NCI-H345 treated with DMSO at 0.1 percent for 48 hours (cell line): ENCODE measurements around the gene CTH.
"Not testable (repeated sequence)": the region's sequence is repeated elsewhere in the genome, so short reads cannot be mapped to it uniquely, and the experiment has no call there.

Experiments used
- DNase-seq: peaks from one replicate; lab custom pipeline; 2025; ENCODE audit not compliant: unreplicated experiment; lab: John Stamatoyannopoulos, UW

The CTH gene

GRCh38 chr1:70410604-70411359 lies at the start of gene CTH:
TSS of gene CTH (plus strand) at chr1:70411268. CDS start at chr1:70411416, 148 bp downstream.
- peak; percentile 95 for DNase-seq

- no peak for DNase-seq
Observed at GRCh38 chr1:70361727-70362398, 49.2 kb upstream of the CTH start.

GRCh38 chr1:70364439-70364838 lies 46.6 kb upstream of the CTH start:
- DNase-seq, result no peak

- not testable (repeated sequence) for DNase-seq
Observed at GRCh38 chr1:70366425-70366952, 44.6 kb upstream of the CTH start.

- DNase-seq, result not testable (repeated sequence)
Observed at GRCh38 chr1:70366997-70367396, 44.1 kb upstream of the CTH start.

GRCh38 chr1:70367397-70367796 lies 43.7 kb upstream of the CTH start:
- not testable (repeated sequence) for DNase-seq

GRCh38 chr1:70371586-70371985 lies 39.5 kb upstream of the CTH start:
- not testable (repeated sequence) for DNase-seq

- DNase-seq, result no peak
Observed at GRCh38 chr1:70372426-70372825, 38.6 kb upstream of the CTH start.

- not testable (repeated sequence) for DNase-seq
Observed at GRCh38 chr1:70373580-70373979, 37.5 kb upstream of the CTH start.

- DNase-seq, result no peak
Observed at GRCh38 chr1:70376196-70376595, 34.9 kb upstream of the CTH start.

GRCh38 chr1:70382682-70383081 lies 28.4 kb upstream of the CTH start:
- DNase-seq, result no peak

GRCh38 chr1:70383483-70383882 lies 27.6 kb upstream of the CTH start:
- no peak for DNase-seq

- no peak for DNase-seq
Observed at GRCh38 chr1:70384542-70384941, 26.5 kb upstream of the CTH start.

GRCh38 chr1:70385477-70385876 lies 25.6 kb upstream of the CTH start:
- DNase-seq, result no peak

GRCh38 chr1:70386121-70386520 lies 24.9 kb upstream of the CTH start:
- DNase-seq, result no peak

- DNase-seq, result no peak
Observed at GRCh38 chr1:70387507-70387906, 23.6 kb upstream of the CTH start.

- DNase-seq, result no peak
Observed at GRCh38 chr1:70392626-70393025, 18.4 kb upstream of the CTH start.

GRCh38 chr1:70396607-70397006 lies 14.5 kb upstream of the CTH start:
- DNase-seq, result no peak

- DNase-seq, result no peak
Observed at GRCh38 chr1:70397013-70397412, 14.1 kb upstream of the CTH start.

GRCh38 chr1:70400335-70400734 lies 10.7 kb upstream of the CTH start:
- DNase-seq, result no peak

GRCh38 chr1:70401974-70402373 lies 9.1 kb upstream of the CTH start:
- DNase-seq, result no peak

- no peak for DNase-seq
Observed at GRCh38 chr1:70403759-70404158, 7.3 kb upstream of the CTH start.
